GM20000 (cell line): ENCODE data around the gene DIAPH3.

Experiments
- DNase-seq: peaks from one replicate; pipeline ENCODE4 v3.0.0; 2012; ENCODE audit warnings: low spot score
- TF ChIP-seq, protein P1 (sequence below): IDR thresholded peaks from 2 replicates; pipeline ENCODE4 v1.5.1; 2012; ENCODE audit warnings: mild to moderate bottlenecking, control low read depth; ENCODE audit errors: extremely low read depth, missing control alignments

Gene DIAPH3

DNA sequence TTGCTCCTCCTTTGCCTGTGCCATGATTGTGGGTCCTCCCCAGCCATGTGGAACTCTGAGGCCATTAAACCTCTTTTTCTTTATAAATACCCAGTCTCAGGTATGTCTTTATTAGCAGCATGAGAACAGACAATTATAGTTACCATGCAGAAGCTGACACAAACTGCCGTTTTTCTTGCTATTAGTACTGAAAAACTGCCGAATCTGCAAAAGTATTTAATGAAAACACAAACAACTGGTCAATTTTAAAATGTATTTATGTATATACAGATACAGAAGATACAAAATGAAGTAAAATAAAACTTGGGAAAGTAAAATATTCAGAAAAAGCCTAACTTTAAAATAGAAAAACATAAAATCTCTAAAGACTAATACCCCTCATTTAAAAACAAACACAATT lies 206.3 kb downstream of the DIAPH3 start:
- TF ChIP-seq, protein P1, sequence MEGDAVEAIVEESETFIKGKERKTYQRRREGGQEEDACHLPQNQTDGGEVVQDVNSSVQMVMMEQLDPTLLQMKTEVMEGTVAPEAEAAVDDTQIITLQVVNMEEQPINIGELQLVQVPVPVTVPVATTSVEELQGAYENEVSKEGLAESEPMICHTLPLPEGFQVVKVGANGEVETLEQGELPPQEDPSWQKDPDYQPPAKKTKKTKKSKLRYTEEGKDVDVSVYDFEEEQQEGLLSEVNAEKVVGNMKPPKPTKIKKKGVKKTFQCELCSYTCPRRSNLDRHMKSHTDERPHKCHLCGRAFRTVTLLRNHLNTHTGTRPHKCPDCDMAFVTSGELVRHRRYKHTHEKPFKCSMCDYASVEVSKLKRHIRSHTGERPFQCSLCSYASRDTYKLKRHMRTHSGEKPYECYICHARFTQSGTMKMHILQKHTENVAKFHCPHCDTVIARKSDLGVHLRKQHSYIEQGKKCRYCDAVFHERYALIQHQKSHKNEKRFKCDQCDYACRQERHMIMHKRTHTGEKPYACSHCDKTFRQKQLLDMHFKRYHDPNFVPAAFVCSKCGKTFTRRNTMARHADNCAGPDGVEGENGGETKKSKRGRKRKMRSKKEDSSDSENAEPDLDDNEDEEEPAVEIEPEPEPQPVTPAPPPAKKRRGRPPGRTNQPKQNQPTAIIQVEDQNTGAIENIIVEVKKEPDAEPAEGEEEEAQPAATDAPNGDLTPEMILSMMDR: no peak
- DNase-seq: no peak

DNA sequence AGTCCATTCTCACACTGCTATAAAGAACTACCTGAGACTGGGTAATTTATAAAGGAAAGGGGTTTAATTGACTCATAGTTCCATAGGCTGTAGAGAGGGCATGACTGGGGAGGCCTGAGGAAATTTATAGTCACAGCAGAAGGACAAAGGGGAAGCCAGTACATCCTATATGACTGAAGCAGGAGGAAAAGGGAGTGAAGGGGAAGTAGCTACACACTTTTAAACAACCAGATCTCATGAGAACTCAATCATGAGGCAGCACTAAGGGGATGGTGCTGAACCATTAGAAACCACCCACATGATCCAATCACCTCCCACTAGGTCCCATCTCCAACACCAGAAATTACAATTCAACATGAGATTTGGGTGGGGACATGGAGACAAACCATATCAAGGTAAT lies 209.1 kb downstream of the DIAPH3 start:
- no peak for DNase-seq
- TF ChIP-seq, protein P1: no peak

DNA sequence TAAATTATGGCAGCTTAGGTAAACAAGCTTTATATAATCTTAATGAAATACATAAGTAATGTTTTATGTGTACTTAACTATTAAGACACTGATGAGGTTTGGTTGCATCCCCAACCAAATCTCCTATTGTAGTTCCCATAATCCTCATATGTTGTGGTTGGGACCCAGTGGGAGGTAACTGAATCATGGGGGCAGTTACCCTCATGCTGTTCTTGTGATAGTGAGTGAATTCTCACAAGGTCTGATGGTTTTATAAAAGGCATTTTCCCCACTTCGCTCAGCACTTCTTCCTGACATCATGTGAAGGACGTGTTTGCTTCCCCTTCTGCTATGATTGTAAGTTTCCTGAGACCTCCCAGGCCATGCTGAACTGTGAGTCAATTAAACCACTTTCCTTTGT lies 212.7 kb downstream of the DIAPH3 start:
- no peak for DNase-seq
- TF ChIP-seq, protein P1: no peak

DNA sequence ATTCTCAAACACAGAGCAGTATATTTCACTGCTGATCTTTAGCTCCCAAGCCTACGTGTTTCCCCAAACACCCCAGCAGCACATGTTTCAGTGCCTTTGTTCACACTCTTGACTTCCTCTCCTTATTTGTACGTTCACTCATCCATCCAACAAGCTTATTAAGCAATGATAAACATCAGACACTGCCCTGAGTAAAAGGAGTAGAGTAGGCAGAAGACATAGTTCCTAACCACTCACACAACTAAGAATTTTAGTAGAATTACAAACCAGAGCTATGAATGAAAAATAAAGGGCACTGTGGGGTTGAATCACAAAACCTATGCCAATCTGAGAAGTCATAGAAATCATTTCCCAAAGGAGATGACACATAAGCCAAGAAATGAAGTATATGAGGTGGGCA lies 213.5 kb downstream of the DIAPH3 start:
- no peak for DNase-seq
- TF ChIP-seq, protein P1: no peak

DNA sequence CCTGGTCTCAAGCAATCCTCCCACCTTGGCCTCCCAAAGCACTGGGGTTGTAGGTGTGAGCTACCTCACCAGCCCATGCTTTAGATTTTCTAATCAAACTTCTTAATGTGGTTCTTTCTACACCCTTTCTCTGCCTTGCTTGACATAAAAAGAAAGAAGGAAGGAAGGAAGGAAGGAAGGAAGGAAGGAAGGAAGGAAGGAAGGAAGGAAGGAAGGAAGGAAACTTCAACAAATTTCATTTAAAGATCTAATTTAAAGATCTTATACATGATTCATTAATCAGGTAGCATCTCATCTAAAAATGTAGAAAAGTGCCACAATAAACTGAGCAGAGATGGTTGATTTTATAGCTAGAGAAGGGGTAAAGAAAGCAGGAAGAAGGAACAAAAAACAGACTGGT lies 215.0 kb downstream of the DIAPH3 start:
- TF ChIP-seq, protein P1: no peak
- no peak for DNase-seq

DNA sequence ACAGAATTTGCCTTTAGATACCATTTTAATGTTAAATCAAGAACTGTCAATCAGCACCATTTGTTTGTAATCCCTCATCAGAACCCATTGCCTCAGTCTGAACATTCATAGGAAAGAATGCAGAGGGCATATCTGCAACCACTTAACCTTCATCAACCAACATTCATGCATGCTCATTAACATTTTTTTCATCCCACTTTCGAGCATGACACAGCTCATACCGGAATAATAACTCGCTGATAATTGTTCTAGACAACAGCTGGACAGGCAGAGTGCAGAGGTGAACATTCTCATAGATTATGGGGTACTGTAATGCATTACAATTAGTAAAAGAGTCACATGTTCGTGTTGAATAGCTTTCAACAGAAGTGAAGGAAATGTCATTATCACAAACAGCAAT lies 216.8 kb downstream of the DIAPH3 start:
- TF ChIP-seq, protein P1: no peak
- no peak for DNase-seq

DNA sequence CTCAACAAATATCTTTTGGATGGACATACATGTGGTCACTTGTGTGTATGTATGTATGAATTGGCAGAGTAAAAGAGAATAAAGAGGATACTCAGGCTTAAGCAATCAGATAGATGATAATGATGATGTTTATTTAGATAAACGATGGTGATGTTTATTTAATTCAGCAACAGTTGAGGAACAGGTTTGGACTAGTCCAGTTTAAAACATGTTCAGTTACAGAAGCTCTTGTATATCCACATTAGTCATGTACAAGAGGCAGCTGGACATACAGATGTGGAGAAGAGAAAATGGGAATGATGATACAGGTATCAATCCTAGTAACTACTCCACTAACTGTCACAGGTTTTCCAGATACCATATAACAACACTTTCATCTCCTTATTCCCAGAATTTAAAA lies 232.1 kb downstream of the DIAPH3 start:
- no peak for DNase-seq
- TF ChIP-seq, protein P1: no peak
